ENCODE data around the gene HS6ST3. TPM values are rescaled to one million over a fixed set of nuclear protein-coding genes. Genes with fewer than 3 reads are reported as not detected.

The HS6ST3 gene
- total and polyA plus RNA-seq, 2 donors (not counting 3 experiments of a cell fraction or from before 2014, with no cell fraction given) = 0.03 to 0.15 TPM

GRCh38 chr13:96707146-96707545, 617.2 kb downstream of the HS6ST3 start:
- no peaks in the 10 kb centered on the region for H4K20me1 ChIP-seq (replicated peaks; ENCODE audit: control insufficient read depth, extremely low read depth, insufficient read depth, low read length)
- dilution Hi-C loops (cut with MboI; ENCODE audit: extremely low pct_ligation_motif_present, low sequenced_read_pairs) = no loop called here
- DNase-seq (ENCODE audit: low read depth, low spot score) (no peak), FAIRE-seq (no peak)
- H3K27ac ChIP-seq (ENCODE audit: insufficient read depth, low read depth, low read length) = no peak overlapping the region
- POLR2A ChIA-PET = no interaction called here
- CTCF ChIA-PET = no interaction called here
- no peaks in the 10 kb centered on the region for H3K36me3 ChIP-seq (ENCODE audit: control insufficient read depth in 2 of 2, extremely low read depth in 1 of 2, insufficient read depth in 2 of 2, low read length in 2 of 2)
- no peak overlapping the region for H3K4me3 ChIP-seq (replicated peaks in 1 of 3; ENCODE audit: insufficient read depth in 1 of 3, low read depth in 1 of 3, low read length in 3 of 3)
- H3K9me1 ChIP-seq (replicated peaks; ENCODE audit: control insufficient read depth, extremely low read depth, insufficient read depth, low read length) = no peaks in the 10 kb centered on the region
- no peak overlapping the region for H2AFZ ChIP-seq (ENCODE audit: low read depth, low read length)
- H3K27me3 ChIP-seq (ENCODE audit: control insufficient read depth in 2 of 2, insufficient read depth in 2 of 2, low read length in 2 of 2) = no peaks in the 10 kb centered on the region
- H3K9ac ChIP-seq (replicated peaks; ENCODE audit: extremely low read depth, insufficient read depth, low read length) = no peak overlapping the region
- H3K4me2 ChIP-seq (ENCODE audit: insufficient read depth, low read length) = no peak overlapping the region
- no TSS peak for BruUV-seq (replicated peaks)
- TF ChIP-seq, protein P1, sequence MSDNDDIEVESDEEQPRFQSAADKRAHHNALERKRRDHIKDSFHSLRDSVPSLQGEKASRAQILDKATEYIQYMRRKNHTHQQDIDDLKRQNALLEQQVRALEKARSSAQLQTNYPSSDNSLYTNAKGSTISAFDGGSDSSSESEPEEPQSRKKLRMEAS (IDR thresholded peaks at IDR 0.05; ENCODE audit: insufficient read depth, insufficient read length) = no peak
- TF ChIP-seq JUN (IDR thresholded peaks at IDR 0.05; ENCODE audit: borderline replicate concordance, insufficient read depth, insufficient read length, low read depth) (no peak), GATA2 (IDR thresholded peaks at IDR 0.05; ENCODE audit: insufficient read depth, insufficient read length, low read depth, low read length) (no peak)
- no peaks in the 10 kb centered on the region for H3K9me3 ChIP-seq (replicated peaks; ENCODE audit: control insufficient read depth, insufficient read depth, low read length)
- intact Hi-C loops (cut with micrococcal nuclease) = no loop called here
- H3K79me2 ChIP-seq (ENCODE audit: control insufficient read depth, insufficient read depth, low read length) = no peaks in the 10 kb centered on the region
- H3K4me1 ChIP-seq (ENCODE audit: control insufficient read depth, extremely low read depth, insufficient read depth, low read length) = no peaks in the 10 kb centered on the region

- POLR2A ChIA-PET = no interaction called here
- no TSS peak for BruUV-seq (replicated peaks)
- H3K4me1 ChIP-seq (ENCODE audit: control insufficient read depth, extremely low read depth, insufficient read depth, low read length) = no peaks in the 10 kb centered on the region
- no peaks in the 10 kb centered on the region for H3K9me3 ChIP-seq (replicated peaks; ENCODE audit: control insufficient read depth, insufficient read depth, low read length)
- FAIRE-seq (no peak), DNase-seq (ENCODE audit: low read depth, low spot score) (no peak)
- no peak overlapping the region for H3K27ac ChIP-seq (ENCODE audit: insufficient read depth, low read depth, low read length)
- dilution Hi-C loops (cut with MboI; ENCODE audit: extremely low pct_ligation_motif_present, low sequenced_read_pairs) = no loop called here
- H3K4me3 ChIP-seq (replicated peaks in 1 of 3; ENCODE audit: insufficient read depth in 1 of 3, low read depth in 1 of 3, low read length in 3 of 3) = no peak overlapping the region
- H4K20me1 ChIP-seq (replicated peaks; ENCODE audit: control insufficient read depth, extremely low read depth, insufficient read depth, low read length) = no peaks in the 10 kb centered on the region
- H3K79me2 ChIP-seq (ENCODE audit: control insufficient read depth, insufficient read depth, low read length) = no peaks in the 10 kb centered on the region
- H3K27me3 ChIP-seq (ENCODE audit: control insufficient read depth in 2 of 2, insufficient read depth in 2 of 2, low read length in 2 of 2) = no peaks in the 10 kb centered on the region
- H3K4me2 ChIP-seq (ENCODE audit: insufficient read depth, low read length) = no peak overlapping the region
- CTCF ChIA-PET = no interaction called here
- no peaks in the 10 kb centered on the region for H3K9me1 ChIP-seq (replicated peaks; ENCODE audit: control insufficient read depth, extremely low read depth, insufficient read depth, low read length)
- TF ChIP-seq POLR2A (IDR thresholded peaks at IDR 0.05; ENCODE audit: low read depth, low read length) (no peak), FOS (IDR thresholded peaks at IDR 0.05; ENCODE audit: borderline replicate concordance, insufficient read depth, low read length) (no peak), EZH2 (IDR thresholded peaks at IDR 0.05; ENCODE audit: borderline replicate concordance, low read depth, low read length, severe bottlenecking) (no peak), MYC (IDR thresholded peaks at IDR 0.05; ENCODE audit: low read depth, low read length) (no peak), CTCF (IDR thresholded peaks at IDR 0.05; ENCODE audit: extremely low read depth in 1 of 2, insufficient read depth in 1 of 2, low read depth in 1 of 2, low read length in 2 of 2) (no peak), JUN (IDR thresholded peaks at IDR 0.05; ENCODE audit: borderline replicate concordance, insufficient read depth, insufficient read length, low read depth) (no peak), GATA2 (IDR thresholded peaks at IDR 0.05; ENCODE audit: insufficient read depth, insufficient read length, low read depth, low read length) (no peak), POLR2AphosphoS5 (IDR thresholded peaks at IDR 0.05; ENCODE audit: insufficient read depth, low read depth, low read length) (no peak)
- TF ChIP-seq, protein P1 (IDR thresholded peaks at IDR 0.05; ENCODE audit: insufficient read depth, insufficient read length) = no peak
- intact Hi-C loops (cut with micrococcal nuclease) = no loop called here
- no peak overlapping the region for H3K9ac ChIP-seq (replicated peaks; ENCODE audit: extremely low read depth, insufficient read depth, low read length)
- no peaks in the 10 kb centered on the region for H3K36me3 ChIP-seq (ENCODE audit: control insufficient read depth in 2 of 2, extremely low read depth in 1 of 2, insufficient read depth in 2 of 2, low read length in 2 of 2)
- H2AFZ ChIP-seq (ENCODE audit: low read depth, low read length) = no peak overlapping the region
Observed at GRCh38 chr13:96710166-96710862, 620.4 kb downstream of the HS6ST3 start.

All from endothelial cell of umbilical vein (primary cell).